GM18873 (cell line): ENCODE results near the gene GAPDH.
"Not testable (repeated sequence)": the region's sequence is repeated elsewhere in the genome, so short reads cannot be mapped to it uniquely, and the experiment has no call there.

Experiments used
- ATAC-seq: cut with Tn5 transposase; IDR thresholded peaks from one replicate; pipeline ENCODE4 v1.9.1; 2021; ENCODE audit warnings: mild to moderate bottlenecking, moderate library complexity, moderate number of reproducible peaks; ENCODE audit not compliant: unreplicated experiment, low FRiP score

The GAPDH gene

DNA sequence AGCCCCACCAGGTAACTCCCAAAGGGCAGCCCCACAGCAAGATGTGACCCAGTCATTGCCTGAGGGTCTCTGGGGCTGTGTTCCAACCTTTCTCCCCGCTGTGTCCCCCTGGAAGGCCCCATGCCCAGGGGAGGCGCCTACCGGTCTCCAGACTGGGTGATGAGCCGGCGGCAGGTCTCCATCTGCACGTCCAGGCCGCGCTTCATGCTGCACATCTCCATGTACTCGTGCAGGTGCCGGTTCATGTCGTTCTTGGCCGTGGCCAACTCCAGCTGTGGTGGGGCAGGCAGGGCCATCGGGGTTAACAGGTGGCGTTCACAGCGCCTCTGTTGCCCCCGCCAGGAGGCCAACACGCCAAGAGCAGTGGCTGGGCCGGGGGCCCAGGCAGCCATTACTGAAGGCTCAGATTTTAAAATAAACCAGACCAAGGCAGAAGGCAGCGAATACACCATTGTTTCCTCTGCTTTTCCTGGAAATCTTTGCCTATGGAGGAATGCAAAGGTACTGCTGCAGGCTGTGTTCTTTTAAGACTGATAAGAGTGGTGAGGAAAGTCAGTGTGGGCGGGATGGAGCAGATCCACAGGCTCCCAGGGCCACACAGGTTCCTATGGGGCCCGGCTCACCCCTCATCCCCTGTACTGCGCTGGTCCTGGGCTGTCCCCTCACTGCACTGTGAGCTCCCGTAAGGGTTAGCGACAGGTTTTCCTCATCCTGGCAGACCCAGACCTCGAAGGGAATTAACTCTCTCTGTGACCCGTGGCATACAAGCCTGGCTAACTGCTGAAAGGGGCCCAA, 7.3 kb downstream of the GAPDH start:
- no peak for ATAC-seq

GRCh38 chr12:6542209-6543009, 8.1 kb downstream of the GAPDH start:
- ATAC-seq = no peak

DNA sequence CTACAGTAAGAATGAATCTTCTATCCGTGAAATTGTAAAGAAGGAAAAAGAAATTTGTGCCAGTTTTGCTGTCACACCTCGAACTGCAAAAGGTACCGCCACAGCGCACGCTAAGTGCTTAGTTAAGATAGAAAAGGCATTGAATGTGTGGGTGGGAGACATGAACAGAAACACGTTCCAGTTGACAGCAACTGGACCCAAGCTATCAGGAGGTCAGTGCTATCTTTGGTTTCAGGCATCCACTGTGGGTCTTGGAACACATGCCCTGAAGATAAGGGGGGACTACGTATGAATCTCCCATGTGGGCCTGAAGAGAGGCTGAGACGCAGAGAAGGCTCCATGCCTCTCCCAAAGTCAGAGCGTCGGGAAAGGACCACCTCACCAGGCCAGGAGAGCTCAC, 11.7 kb downstream of the GAPDH start:
- ATAC-seq = no peak

GRCh38 chr12:6547566-6547965, 13.2 kb downstream of the GAPDH start:
- ATAC-seq = no peak

- no peak for ATAC-seq
Measured at GRCh38 chr12:6547987-6548386, 13.7 kb downstream of the GAPDH start.

DNA sequence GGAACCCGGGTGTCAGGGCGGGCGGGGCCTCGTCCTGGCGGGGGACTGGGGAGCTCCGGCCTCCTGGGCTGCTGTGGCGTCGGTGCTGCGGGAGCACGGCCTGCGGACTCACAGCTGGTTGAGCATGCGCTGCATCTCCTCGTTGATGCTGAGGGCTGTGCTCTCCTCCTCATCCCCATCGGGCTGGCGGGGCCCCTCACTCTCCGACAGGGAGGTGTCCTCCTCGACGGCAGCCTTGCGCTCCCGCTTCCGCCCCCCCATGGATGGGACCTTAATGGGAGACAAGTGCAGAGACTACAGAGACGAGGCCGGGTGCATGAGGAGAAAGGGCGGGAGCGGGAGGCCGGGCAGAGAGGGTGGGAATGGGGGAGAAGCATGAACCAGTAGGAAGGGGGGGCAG, 14.2 kb downstream of the GAPDH start:
- no peak for ATAC-seq

GRCh38 chr12:6548966-6549683, 14.8 kb downstream of the GAPDH start:
- ATAC-seq = no peak

- no peak for ATAC-seq
Measured at GRCh38 chr12:6549684-6550151, 15.4 kb downstream of the GAPDH start.

- ATAC-seq = no peak
Measured at GRCh38 chr12:6550294-6551062, 16.2 kb downstream of the GAPDH start.

- no peak for ATAC-seq
Measured at GRCh38 chr12:6551063-6551461, 16.7 kb downstream of the GAPDH start.

DNA sequence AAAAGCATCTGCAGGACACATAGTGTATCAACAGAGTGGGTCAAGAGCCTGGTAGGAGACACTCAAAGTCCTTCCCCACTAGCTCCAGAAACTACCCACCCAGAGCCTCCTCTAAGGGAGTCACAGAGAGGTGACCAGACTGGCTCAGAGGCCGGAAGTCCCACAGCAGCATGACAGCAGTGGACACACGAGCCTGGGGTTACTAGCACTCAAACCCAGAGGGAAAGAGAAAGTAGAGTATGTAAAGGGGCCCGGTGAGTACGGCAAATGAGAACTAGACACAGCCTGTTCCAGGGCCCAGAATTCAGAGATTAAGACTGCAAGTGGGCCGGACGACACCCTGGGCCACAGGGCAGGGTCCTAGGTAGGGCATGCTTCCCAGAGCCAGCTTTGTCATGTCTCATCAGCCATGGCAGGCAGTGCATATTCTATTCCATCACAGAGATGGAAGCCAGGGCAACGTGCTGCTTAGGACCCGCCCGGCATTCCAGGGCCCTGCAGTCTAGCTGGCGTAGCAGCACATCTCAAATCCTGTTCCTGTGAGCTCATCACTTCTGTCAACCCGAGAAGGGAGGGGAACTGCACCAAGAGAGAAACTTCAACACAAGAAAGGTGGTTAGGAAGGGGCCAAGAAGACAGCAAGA, 17.3 kb downstream of the GAPDH start:
- ATAC-seq = no peak

DNA sequence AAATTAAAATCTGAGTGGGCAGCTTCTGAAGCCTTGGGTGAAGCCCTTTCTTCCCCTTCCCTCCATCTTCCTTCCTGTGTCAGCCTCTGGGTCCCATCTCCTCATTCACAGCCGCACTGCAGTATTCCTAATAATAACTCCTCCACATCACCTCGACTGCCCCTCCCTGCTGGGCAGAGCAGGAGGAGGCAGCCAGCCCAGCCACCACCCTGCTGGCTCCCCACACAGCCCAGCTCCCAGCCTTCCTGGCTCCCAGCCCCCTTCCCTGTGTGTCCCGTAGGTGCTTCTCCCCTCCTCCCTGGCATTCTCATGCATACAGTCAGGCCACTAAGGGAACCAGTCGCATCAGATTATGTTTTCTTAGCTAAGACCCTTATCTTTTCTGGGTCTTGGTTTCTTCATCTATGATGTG, 17.8 kb downstream of the GAPDH start:
- no peak for ATAC-seq

DNA sequence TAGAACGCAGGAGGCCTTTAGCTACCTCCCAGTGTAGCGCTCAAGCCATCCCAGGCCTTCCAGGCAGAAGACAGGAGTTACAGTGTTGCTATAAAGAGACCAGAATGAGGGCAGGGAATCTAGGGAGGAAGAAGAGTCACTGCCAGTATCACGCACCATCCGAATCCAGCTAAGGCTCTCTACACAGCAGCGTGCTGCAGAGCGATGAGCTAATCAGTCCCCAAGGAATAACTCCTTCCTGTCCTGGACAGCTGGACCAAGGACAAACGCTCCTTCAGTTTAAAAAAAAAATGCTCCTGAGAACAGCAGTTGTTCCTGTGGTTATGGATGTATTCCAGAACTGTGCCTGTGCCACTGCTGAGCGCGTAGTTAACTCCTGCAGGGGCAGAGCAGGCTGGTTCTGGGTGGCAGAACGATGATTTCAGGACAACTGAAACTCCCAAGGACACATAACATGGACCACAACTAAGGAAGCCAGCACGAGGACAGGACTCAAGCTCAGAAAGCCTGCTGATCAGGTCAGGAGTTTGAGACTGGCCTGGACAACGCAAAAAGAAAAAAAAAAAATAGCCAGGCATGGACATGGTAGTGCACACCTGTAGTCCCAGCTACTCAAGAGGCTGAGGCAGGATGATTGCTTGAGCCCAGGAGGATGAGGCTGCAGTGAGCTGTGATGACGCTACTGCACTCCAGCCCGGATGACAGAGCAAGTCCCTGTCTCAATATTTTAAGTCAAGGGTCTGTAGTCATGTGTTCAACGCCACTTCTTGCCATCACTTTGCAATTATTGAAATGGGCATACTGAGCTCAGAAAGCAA, 18.9 kb downstream of the GAPDH start:
- no peak for ATAC-seq

DNA sequence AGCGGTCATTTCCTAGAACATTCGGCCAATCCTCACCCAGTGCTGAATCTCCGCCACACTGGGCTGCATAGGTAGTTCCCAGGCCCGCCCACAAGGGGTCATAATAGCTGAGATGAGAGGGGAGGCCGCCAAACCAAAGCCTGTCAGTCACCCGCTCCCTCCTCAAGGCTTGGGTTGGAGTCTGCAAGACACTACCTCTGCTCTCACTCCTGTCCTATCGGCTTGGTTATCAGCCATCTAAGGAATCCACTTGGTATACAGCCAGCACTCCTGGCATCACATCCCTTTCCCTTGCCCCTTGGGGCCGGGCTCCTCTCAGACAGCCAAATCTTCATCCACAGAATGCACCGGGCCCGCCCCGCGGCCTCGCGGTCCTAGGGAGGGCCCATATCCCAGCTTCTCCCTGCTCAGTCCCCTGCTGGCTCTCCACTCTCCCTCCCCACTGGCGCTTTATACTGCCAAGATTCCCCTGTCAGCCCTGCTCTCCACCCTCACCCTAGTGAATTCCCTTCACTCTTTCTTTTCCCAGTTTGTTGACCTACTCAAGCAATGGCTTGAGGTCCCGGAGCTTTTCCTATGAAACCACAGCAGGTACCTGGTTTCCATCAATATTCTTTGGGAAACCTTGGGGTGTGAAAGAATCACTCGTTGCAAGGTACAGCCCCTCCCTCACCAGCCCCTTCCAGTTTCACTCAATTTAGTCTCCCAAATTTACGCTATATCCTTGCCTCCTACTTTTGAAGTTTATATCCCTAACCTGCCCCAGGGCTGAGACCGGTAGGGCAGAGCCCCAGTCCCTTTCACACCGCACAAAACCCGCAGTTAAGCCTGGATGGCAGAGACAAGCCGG, 20.1 kb downstream of the GAPDH start:
- no peak for ATAC-seq

GRCh38 chr12:6555018-6555691, 20.8 kb downstream of the GAPDH start:
- no peak for ATAC-seq

- ATAC-seq = not testable (repeated sequence)
Measured at GRCh38 chr12:6556496-6556817, 22.1 kb downstream of the GAPDH start.

- ATAC-seq = no peak
Measured at GRCh38 chr12:6556857-6557256, 22.5 kb downstream of the GAPDH start.
